Neural cell (in vitro differentiated cells): ENCODE measurements around the gene KCTD16.
A peak's percentile ranks its signal among the peaks of the same experiment; 100 is the strongest.

Source experiments
- EP300 ChIP-seq: fragments of 450-650 bp; conservative IDR thresholded peaks from 2 replicates; pipeline ENCODE4 v1.6.1; 2014; ENCODE audit warnings: antibody characterized with exemption, mild to moderate bottlenecking, moderate library complexity; ENCODE audit not compliant: poor library complexity, severe bottlenecking
- SMC3 ChIP-seq: fragments of 450-650 bp; conservative IDR thresholded peaks from 2 replicates; pipeline ENCODE4 v1.6.1; 2014; ENCODE audit warnings: antibody characterized with exemption, mild to moderate bottlenecking, moderate library complexity; ENCODE audit not compliant: poor library complexity

- TF ChIP-seq SMC3, result peak; percentile 78
- TF ChIP-seq EP300, result no peak
These were observed 12.7 kb downstream of the KCTD16 start for GRCh38 chr5:144183254-144183889.
